A549 (cell line): Measurements from ENCODE around the gene ABCC3. TPM values are rescaled to one million over a fixed set of nuclear protein-coding genes. Genes with fewer than 3 reads are reported as not detected.
A peak's percentile ranks its signal among the peaks of the same experiment; 100 is the strongest.

Experiments used
- BHLHE40 ChIP-seq: IDR thresholded peaks from 2 replicates; pipeline ENCODE4 v1.6.1; 2012; ENCODE audit warnings: low read depth, low read length, inconsistent platforms
- CBX2 ChIP-seq: fragments of 200-600 bp; sonication (generic); IDR thresholded peaks from 2 replicates; pipeline ENCODE4 v1.6.1; 2016; ENCODE audit warnings: low read depth, mild to moderate bottlenecking, borderline replicate concordance
- CBX8 ChIP-seq: fragments of 200-600 bp; sonication (generic); IDR thresholded peaks from 2 replicates; pipeline ENCODE4 v1.6.1; 2016
- CHD2 ChIP-seq: fragments of 150-350 bp; IDR thresholded peaks from 2 replicates; pipeline ENCODE4 v1.6.1; 2014; ENCODE audit warnings: low read length; ENCODE audit not compliant: partially characterized antibody
- CHD4 ChIP-seq: fragments of 200-600 bp; sonication (generic); IDR thresholded peaks from 2 replicates; pipeline ENCODE4 v1.6.1; 2016; ENCODE audit warnings: antibody characterized with exemption, mild to moderate bottlenecking, borderline replicate concordance
- CTCF ChIP-seq: fragments of >200 bp; sonication (Bioruptor Twin); formaldehyde crosslinking; IDR thresholded peaks from 3 replicates; pipeline ENCODE4 v1.5.1; 2016
- E2F6 ChIP-seq: IDR thresholded peaks from 2 replicates; pipeline ENCODE4 v1.6.1; 2012; ENCODE audit warnings: low read depth, borderline replicate concordance
- EHMT2 ChIP-seq: fragments of 200-600 bp; sonication (generic); IDR thresholded peaks from 2 replicates; pipeline ENCODE4 v1.6.1; 2016; ENCODE audit warnings: antibody characterized with exemption, low read depth, mild to moderate bottlenecking, moderate library complexity
- EP300 ChIP-seq, 2 experiments: fragments of >200 bp; sonication (Bioruptor Twin); formaldehyde crosslinking; IDR thresholded peaks; 2 replicates in 1 of 2; 3 replicates in 1 of 2; pipeline ENCODE4 v1.6.1; 2016 to 2017
- FOSB ChIP-seq: fragments of 250-450 bp; sonication (Bioruptor Pico); IDR thresholded peaks from 2 replicates; pipeline ENCODE4 v1.5.0; 2020; ENCODE audit warnings: mild to moderate bottlenecking, moderate library complexity
- FOXS1 ChIP-seq: fragments of 250-450 bp; sonication (Bioruptor Pico); IDR thresholded peaks from 2 replicates; pipeline ENCODE4 v1.5.0; 2020; ENCODE audit warnings: mild to moderate bottlenecking, moderate library complexity
- GATA3 ChIP-seq: IDR thresholded peaks from 2 replicates; pipeline ENCODE4 v1.6.1; 2012; ENCODE audit warnings: borderline replicate concordance
- HDAC2 ChIP-seq: fragments of 200-600 bp; sonication (generic); IDR thresholded peaks from 2 replicates; pipeline ENCODE4 v1.6.1; 2016
- HES2 ChIP-seq: fragments of >200 bp; sonication (Bioruptor Twin); formaldehyde crosslinking; IDR thresholded peaks from 2 replicates; pipeline ENCODE4 v1.6.1; 2016
- HEYL ChIP-seq: fragments of 250-450 bp; sonication (Bioruptor Pico); IDR thresholded peaks from 2 replicates; pipeline ENCODE4 v1.8.0; 2021; ENCODE audit warnings: mild to moderate bottlenecking, moderate library complexity
- HOXB13 ChIP-seq: fragments of 250-450 bp; sonication (Bioruptor Pico); IDR thresholded peaks from 2 replicates; pipeline ENCODE4 v1.5.0; 2020; ENCODE audit warnings: low read depth, mild to moderate bottlenecking, moderate library complexity
- JUNB ChIP-seq: fragments of >200 bp; sonication (Bioruptor Twin); formaldehyde crosslinking; IDR thresholded peaks from 2 replicates; pipeline ENCODE4 v1.6.1; 2016
- KDM1A ChIP-seq: fragments of 200-600 bp; sonication (generic); IDR thresholded peaks from 2 replicates; pipeline ENCODE4 v1.6.1; 2016; ENCODE audit warnings: low read depth, mild to moderate bottlenecking
- MAFK ChIP-seq: fragments of 450-650 bp; IDR thresholded peaks from 2 replicates; pipeline ENCODE4 v1.6.1; 2014; ENCODE audit not compliant: partially characterized antibody
- MAX ChIP-seq: IDR thresholded peaks from 2 replicates; pipeline ENCODE4 v1.6.1; 2012
- NFE2L2 ChIP-seq: fragments of 150-350 bp; conservative IDR thresholded peaks from 2 replicates; pipeline ENCODE4 v1.6.1; 2014; ENCODE audit warnings: low read length
- NR3C1 ChIP-seq: fragments of >200 bp; sonication (Bioruptor Twin); formaldehyde crosslinking; IDR thresholded peaks from 3 replicates; pipeline ENCODE4 v1.6.1; 2017
- PBX3 ChIP-seq: IDR thresholded peaks from 2 replicates; pipeline ENCODE4 v1.6.1; 2012
- PHF8 ChIP-seq: fragments of 200-600 bp; sonication (generic); IDR thresholded peaks from 2 replicates; pipeline ENCODE4 v1.6.1; 2016; ENCODE audit warnings: low read depth, mild to moderate bottlenecking, antibody characterized with exemption, moderate library complexity, borderline replicate concordance
- REST ChIP-seq: fragments of 200-600 bp; sonication (generic); IDR thresholded peaks from 2 replicates; pipeline ENCODE4 v1.6.1; 2016; ENCODE audit warnings: antibody characterized with exemption, mild to moderate bottlenecking, moderate library complexity
- RFX5 ChIP-seq: fragments of 450-650 bp; IDR thresholded peaks from 2 replicates; pipeline ENCODE4 v1.7.1; 2014; ENCODE audit warnings: antibody characterized with exemption, mild to moderate bottlenecking, moderate library complexity
- SMC3 ChIP-seq: fragments of >200 bp; sonication (Bioruptor Twin); formaldehyde crosslinking; IDR thresholded peaks from 3 replicates; pipeline ENCODE4 v1.6.1; 2018; ENCODE audit warnings: inconsistent platforms
- SREBF2 ChIP-seq: fragments of 450-650 bp; IDR thresholded peaks from 2 replicates; pipeline ENCODE4 v1.6.1; 2014; ENCODE audit warnings: mild to moderate bottlenecking, moderate library complexity
- TP53 ChIP-seq: fragments of 250-450 bp; sonication (Bioruptor Pico); IDR thresholded peaks from 2 replicates; pipeline ENCODE4 v1.5.0; 2021; ENCODE audit warnings: mild to moderate bottlenecking, moderate library complexity
- ZNF302 ChIP-seq: fragments of 250-450 bp; sonication (Bioruptor Pico); IDR thresholded peaks from 2 replicates; pipeline ENCODE4 v1.9.0; 2021; ENCODE audit warnings: inconsistent platforms, mild to moderate bottlenecking, moderate library complexity
- ZSCAN20 ChIP-seq: fragments of 250-450 bp; sonication (Bioruptor Pico); IDR thresholded peaks from 2 replicates; pipeline ENCODE4 v1.8.0; 2022; ENCODE audit warnings: mild to moderate bottlenecking, moderate library complexity
- polyA plus RNA-seq, 4 experiments: library from polyadenylated mRNA; depleted of rRNA in 3 of 4; stranded (reverse); fragments of >200 nt; fragmentation: RNase III in 1 of 4; extraction: RNeasy Plus Mini Kit Qiagen cat#74134 plus additional on column Dnase treatment in 1 of 4; gene quantifications; 2 replicates in 3 of 4; 3 replicates in 1 of 4; pipeline ENCODE4 v1.2.3, GENCODE V29; 2011 to 2017

ABCC3 gene
- polyA plus RNA-seq, 2 of the 4 experiments (the other 2 are of a cell fraction): 248 to 342 TPM

GRCh38 chr17:50661348-50661747 lies 26.7 kb downstream of the ABCC3 start (continued):
- no peak for TF ChIP-seq CTCF
- TF ChIP-seq RFX5: no peak; the same call in 1 of the 2 replicates
- TF ChIP-seq HES2: no peak
- no peak for TF ChIP-seq JUNB
- no peak for TF ChIP-seq EP300 (IDR thresholded peaks at IDR 0.05)
- no peak for TF ChIP-seq FOSB (CRISPR knock-in tag)
- no peak for TF ChIP-seq MAX
- TF ChIP-seq CBX2: no peak
- TF ChIP-seq GATA3: no peak
- no peak for TF ChIP-seq BHLHE40
- no peak for TF ChIP-seq CHD4
- TF ChIP-seq PBX3: no peak
- TF ChIP-seq HDAC2: no peak; the same call in 1 of the 2 replicates
- TF ChIP-seq REST: peak; percentile 30; the same call in 1 of the 2 replicates
- TF ChIP-seq CHD2: no peak
- no peak for TF ChIP-seq SREBF2
- peak; percentile 6 for TF ChIP-seq ZSCAN20 (CRISPR knock-in tag)
- TF ChIP-seq CBX8: no peak
- TF ChIP-seq KDM1A: peak; percentile 19; the same call in 1 of the 2 replicates
- no peak for TF ChIP-seq NR3C1
- no peak for TF ChIP-seq EHMT2
- TF ChIP-seq E2F6: no peak
- TF ChIP-seq SMC3: no peak
- TF ChIP-seq HEYL (CRISPR knock-in tag): no peak
- no peak for TF ChIP-seq MAFK
- no peak for TF ChIP-seq FOXS1 (CRISPR knock-in tag)
- TF ChIP-seq TP53 (CRISPR knock-in tag): peak; percentile 89; the same call in 1 of the 2 replicates
- TF ChIP-seq NFE2L2: no peak
- peak; percentile 62; the same call in 1 of the 2 replicates for TF ChIP-seq HOXB13 (CRISPR knock-in tag)
- no peak for TF ChIP-seq PHF8
- TF ChIP-seq ZNF302: peak; percentile 8; the same call in 1 of the 2 replicates
